AML-193 (cell line): ENCODE results near the gene SCYGR8.

Source experiments
- DNase-seq, 2 experiments: peaks; one replicate each; lab custom pipeline; 2025; lab: John Stamatoyannopoulos, UW

SCYGR8 gene

DNA sequence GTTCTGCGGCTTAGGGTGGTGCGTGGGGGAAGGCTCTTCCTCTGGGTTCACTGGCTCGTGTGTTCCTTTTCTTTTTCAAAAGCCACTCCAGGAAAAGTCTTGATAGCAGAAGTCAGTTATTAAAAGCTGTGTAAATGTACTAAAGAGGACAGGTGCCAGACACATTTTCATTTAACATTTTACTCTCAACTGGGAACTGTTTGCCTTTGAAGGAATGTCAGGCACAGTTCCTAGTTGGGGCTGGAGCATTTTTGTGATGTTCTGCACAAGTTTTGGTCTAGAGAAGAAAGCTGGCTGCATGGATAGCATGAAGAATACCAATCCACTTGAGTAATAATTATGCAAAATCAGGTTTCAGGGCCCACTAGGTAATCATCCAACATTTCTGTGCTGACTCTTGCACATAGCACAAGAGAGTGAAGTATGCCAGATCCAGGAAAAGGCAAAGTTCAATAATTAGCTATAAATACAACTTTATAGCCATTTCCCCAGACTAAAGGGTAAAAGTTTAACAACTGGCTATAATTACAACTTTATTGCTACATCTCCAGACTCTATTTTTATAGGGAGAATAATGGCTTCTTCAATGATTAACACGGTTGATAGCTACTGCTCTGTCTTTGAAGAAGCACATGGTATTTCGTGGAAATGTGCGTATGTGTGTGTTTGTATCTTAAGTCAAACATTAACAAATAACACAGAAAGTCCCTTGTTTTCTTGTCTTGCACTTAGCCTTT, 16.2 kb downstream of the SCYGR8 start:
- no peak for DNase-seq

DNA sequence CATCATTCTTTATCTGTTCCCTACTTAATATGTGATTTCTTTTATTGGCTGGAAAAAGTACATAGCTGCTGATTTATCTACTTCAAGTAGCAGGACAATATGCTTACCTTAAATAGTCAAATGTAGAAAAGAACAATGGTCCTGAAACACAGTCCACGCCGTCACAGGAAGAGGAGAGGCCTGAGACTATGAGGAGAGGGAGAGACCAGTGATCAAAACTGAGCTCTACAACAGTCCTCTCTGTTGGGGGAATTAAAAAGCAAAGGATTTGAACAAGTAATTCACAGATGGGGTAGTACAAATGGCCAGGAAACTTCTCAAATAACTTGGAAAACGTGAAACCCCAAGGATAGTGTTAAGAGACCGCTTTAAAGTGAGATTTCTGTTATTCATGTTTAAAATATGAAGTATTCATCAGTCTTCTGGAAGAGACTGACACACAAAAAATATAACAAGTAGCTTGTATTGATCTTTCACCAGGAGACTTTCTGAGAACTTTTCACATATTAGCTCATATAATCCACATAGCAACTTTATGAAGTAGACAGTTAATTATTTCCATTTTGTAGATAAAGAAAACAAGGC, 20.2 kb downstream of the SCYGR8 start:
- no peak for DNase-seq

DNA sequence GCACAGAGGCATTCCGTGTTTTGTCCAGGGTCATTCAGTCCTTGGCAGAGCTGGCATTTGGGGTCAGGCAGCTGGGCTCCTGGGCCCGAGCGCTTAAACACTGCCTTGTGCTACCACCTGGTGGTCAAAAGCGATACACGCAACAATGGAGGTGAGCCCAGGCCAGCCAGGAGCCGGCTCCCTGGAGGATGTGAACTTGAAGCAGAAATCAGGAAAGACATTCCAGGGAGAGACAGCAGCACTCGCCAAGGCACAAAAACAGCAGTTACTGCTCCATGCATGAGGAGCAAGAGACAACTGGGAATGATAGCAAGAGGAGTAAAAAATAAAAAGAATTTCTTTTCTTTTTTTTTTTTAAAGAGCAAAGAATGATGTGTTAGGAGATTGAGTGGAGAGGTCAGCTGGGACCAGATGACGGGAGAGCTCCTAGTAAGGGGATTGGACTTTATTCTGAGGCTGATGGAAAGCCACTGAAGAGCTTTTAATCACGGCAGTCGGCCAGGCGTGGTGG, 20.7 kb downstream of the SCYGR8 start:
- peak; percentile 38 to 52 for DNase-seq

DNA sequence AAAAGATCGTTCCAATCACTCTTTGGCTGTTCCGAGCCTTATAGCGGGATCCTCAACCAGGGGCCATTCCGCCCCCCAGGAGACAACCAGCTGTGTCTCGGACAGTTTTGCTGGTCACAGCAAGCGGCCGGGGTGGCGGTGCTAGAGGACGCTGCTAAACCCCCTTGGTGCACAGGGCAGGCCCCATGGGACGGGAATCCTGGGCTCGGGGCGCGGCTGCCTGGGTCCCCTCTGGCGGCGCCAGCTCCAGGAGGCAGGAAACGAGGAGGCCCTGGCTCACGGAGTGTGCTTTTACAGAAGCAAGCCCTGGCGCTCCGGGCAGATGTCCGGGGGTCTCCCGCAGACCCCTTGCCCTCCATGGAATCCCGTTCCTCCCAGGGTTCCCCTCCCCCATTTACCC, 22.1 kb downstream of the SCYGR8 start:
- no peak for DNase-seq

- DNase-seq: no peak
Observed at GRCh38 chr2:227772197-227772661, 26.5 kb downstream of the SCYGR8 start.

DNA sequence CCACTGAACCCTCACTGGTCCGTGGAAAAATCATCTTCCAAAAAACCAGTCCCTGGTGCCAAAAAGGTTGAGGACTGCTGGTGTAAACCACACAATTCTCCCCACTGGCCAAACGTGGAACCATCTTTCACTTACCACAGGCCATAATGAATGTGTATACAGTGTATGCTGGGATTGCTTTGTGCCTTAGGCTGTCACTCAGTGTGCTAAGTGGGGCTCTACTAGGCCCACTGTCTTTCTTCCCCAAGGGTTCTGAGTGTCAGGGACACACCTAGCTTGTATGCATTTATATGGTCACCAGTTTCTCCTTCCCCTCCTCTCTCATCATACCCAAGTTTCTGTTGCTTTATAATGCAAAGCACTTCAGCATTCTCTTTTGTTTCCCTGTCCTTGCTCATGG, 27.2 kb downstream of the SCYGR8 start:
- DNase-seq: no peak

DNA sequence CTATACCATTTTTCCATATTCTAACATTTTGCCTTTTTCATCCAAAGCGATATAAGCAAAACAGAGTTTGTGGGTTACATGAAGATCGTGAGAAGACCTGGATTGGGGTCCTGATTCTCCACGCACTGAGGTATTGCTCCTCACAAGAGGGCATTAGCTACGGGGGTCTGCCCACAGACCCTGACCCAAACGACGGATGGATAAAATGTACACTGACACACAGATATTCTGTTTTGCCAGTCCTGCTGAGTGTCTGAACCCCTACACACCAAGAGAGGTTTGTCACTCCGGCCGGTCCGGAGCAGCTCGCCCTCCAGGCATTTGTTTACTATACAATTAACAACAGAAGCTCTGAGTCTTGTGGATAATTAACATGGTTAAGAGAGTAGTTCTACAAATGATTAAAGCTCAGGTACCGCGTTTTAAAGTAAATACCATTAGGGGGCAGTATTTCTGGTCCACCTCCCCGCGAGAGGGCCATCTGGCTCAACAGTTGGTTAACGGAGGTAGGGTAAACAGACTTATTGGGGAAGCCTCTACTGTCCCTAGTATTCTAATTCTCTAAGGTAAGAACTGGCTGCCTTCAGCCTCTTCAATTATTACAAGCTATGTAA, 28.4 kb downstream of the SCYGR8 start:
- no peak for DNase-seq

- DNase-seq: no peak
Observed at GRCh38 chr2:227774895-227775842, 29.5 kb downstream of the SCYGR8 start.

DNA sequence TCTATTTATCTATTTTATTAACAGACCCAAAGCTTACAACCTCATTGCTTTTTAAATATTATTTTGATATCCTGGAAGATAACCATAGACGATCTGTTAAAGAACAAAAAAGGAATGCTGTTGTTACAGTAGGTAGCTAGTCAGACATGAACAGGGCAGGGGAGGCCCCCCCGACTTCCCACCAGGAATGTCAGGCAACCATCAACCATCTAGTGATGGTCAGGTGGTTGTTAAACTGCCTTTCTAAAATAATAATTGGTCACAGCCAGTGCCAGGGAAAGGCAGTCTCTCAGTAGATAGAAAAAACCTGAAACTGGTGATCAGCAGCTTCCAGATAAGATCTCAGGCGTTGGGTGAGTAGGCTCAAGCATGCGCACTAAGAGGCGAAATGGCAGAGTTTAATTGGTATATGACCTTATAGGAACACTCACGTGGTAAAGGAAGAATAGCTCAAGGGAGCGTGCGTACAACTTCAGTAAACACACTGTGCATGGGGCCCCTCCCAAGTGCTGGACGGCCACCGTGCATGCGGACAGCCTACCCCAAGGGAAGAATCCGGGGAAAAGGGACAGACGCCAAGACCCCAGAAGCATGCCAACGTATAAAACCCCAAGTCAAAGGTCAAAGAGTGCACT, 35.4 kb downstream of the SCYGR8 start:
- DNase-seq: no peak

DNA sequence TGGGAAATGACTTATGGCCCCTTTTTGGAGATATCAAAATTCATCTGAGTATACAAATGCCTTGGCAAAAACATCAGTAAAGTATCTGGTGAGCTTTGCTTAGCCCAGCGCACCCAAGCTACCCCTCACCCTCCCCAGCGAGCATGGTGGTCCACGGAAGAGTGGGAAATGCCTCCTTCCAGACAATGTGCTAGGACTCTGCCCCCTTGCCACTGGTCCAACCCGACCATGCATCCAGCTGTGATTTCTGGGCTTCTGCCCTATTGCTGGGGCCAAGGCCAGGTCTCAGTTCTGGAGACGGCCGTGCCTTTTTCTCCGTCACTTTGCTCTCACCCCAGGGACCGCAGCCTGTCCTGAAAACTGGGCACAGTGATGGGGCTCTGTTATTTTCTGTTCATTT, 36.1 kb downstream of the SCYGR8 start:
- DNase-seq: no peak

GRCh38 chr2:227782804-227783203, 37.1 kb downstream of the SCYGR8 start:
- DNase-seq: no peak

- DNase-seq: no peak
Observed at GRCh38 chr2:227783404-227784138, 37.9 kb downstream of the SCYGR8 start.

- no peak for DNase-seq
Observed at GRCh38 chr2:227785293-227785692, 39.6 kb downstream of the SCYGR8 start.

DNA sequence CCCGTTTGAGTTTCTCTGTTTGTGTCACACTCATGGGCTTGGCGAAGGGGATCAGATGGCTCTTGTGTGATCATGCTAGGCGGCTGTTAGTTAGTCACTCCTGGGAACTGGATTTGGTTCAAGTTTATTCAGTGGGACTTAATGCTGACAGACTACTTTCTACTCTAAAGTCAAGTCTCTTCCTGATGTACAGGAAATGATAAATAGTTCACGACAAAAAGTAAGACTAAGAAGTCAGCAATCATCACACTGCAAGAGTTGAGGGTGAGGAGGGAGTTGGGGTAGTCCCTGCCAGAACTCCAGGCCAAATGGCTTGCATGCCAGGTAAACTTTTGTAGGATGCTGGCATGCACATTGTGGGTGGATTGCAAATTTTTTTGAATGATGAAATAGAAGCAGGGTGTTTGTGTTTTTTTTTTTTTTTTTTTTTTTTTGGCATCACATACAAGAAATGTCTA, 42.9 kb downstream of the SCYGR8 start:
- no peak for DNase-seq

GRCh38 chr2:227789803-227790202, 44.1 kb downstream of the SCYGR8 start:
- DNase-seq: no peak

DNA sequence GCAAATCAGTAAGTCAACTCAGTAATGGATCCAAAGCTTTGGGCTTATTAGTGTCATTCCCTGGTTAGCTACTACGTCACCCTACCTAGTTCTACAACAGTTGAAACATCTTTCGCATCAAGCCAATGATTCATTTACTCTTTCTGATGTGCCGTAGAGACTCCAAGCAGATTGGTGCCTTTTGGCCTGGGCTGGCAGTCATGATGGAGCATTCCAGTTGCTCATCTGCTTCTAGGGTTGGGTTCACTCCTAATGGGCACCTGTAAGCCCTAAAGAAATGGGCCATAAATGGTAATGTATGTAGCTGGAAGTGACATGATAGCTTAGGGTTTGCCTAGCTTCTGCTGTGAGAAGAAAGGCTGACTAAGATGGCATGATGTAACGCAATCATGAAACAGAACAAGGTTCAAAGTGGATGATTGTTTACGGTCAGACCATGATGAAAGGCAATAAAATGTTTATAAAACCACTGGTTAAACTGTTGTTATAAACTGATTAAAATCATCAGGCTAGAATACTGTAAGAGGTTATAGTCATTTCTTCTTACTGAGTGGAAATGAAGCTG, 47.5 kb downstream of the SCYGR8 start:
- no peak for DNase-seq
